Measurements from ENCODE around the gene TRAF5.
"Not testable (repeated sequence)": the region's sequence is repeated elsewhere in the genome, so short reads cannot be mapped to it uniquely, and the experiment has no call there.

The TRAF5 gene

GRCh38 chr1:211382182-211382713 lies 55.6 kb downstream of the TRAF5 start:
- no peak for DNase-seq

- peak; percentile 84 for DNase-seq
Measured at GRCh38 chr1:211382714-211383480, 56.3 kb downstream of the TRAF5 start.

GRCh38 chr1:211384524-211384923 lies 57.9 kb downstream of the TRAF5 start:
- no peak for DNase-seq

GRCh38 chr1:211386921-211387320 lies 60.3 kb downstream of the TRAF5 start:
- DNase-seq = no peak

- not testable (repeated sequence) for DNase-seq
Measured at GRCh38 chr1:211390829-211391228, 64.2 kb downstream of the TRAF5 start.

GRCh38 chr1:211393203-211393602 lies 66.6 kb downstream of the TRAF5 start:
- no peak for DNase-seq

GRCh38 chr1:211398266-211398930 lies 71.8 kb downstream of the TRAF5 start:
- not testable (repeated sequence) for DNase-seq

- DNase-seq = not testable (repeated sequence)
Measured at GRCh38 chr1:211399851-211400393, 73.3 kb downstream of the TRAF5 start.

- not testable (repeated sequence) for DNase-seq
Measured at GRCh38 chr1:211401751-211402150, 75.1 kb downstream of the TRAF5 start.

- not testable (repeated sequence) for DNase-seq
Measured at GRCh38 chr1:211406086-211406485, 79.5 kb downstream of the TRAF5 start.

- not testable (repeated sequence) for DNase-seq
Measured at GRCh38 chr1:211407749-211408148, 81.1 kb downstream of the TRAF5 start.

- DNase-seq = no peak
Measured at GRCh38 chr1:211411639-211412038, 85.0 kb downstream of the TRAF5 start.

GRCh38 chr1:211415700-211416099 lies 89.1 kb downstream of the TRAF5 start:
- DNase-seq = no peak

- DNase-seq = not testable (repeated sequence)
Measured at GRCh38 chr1:211416246-211416627, 89.6 kb downstream of the TRAF5 start.

- not testable (repeated sequence) for DNase-seq
Measured at GRCh38 chr1:211416628-211417323, 90.1 kb downstream of the TRAF5 start.

- DNase-seq = no peak
Measured at GRCh38 chr1:211420389-211420788, 93.8 kb downstream of the TRAF5 start.

GRCh38 chr1:211420845-211421454 lies 94.3 kb downstream of the TRAF5 start:
- DNase-seq = no peak

GRCh38 chr1:211424018-211424417 lies 97.4 kb downstream of the TRAF5 start:
- no peak for DNase-seq
